Spleen (tissue), 11 donors: ENCODE results near the gene PSMB1. TPM values are rescaled to one million over a fixed set of nuclear protein-coding genes. Genes with fewer than 3 reads are reported as not detected.

Experiments
- DNase-seq: peaks from one replicate; pipeline ENCODE4 v3.0.0-alpha.2; 2020
- H3K27ac ChIP-seq, 8 donors: fragments of 200-600 bp; sonication (generic) in 7 of 8; 1 replicate in 4 of 8; 2 replicates in 4 of 8; pipeline versions ENCODE4 v1.5.0 to v1.8.0; 2016 to 2021; ENCODE audit warnings: inconsistent platforms in 4 of 8, mild to moderate bottlenecking in 4 of 8, moderate library complexity in 1 of 8
- H3K27me3 ChIP-seq, 7 donors: fragments of 200-600 bp; sonication (generic) in 6 of 7; replicated peaks in 1 of 7; 1 replicate in 4 of 7; 2 replicates in 3 of 7; pipeline versions ENCODE4 v1.5.0 to v1.8.0; 2016 to 2021; ENCODE audit warnings: inconsistent platforms in 3 of 7, mild to moderate bottlenecking in 1 of 7
- H3K36me3 ChIP-seq, 6 donors: fragments of 200-600 bp; sonication (generic) in 5 of 6; 1 replicate in 4 of 6; 2 replicates in 2 of 6; pipeline versions ENCODE4 v1.5.0 to v1.8.0; 2016 to 2021; ENCODE audit warnings: inconsistent platforms in 2 of 6
- H3K4me1 ChIP-seq, 6 donors: fragments of 200-600 bp; sonication (generic) in 5 of 6; 1 replicate in 3 of 6; 2 replicates in 3 of 6; pipeline versions ENCODE4 v1.5.0 to v1.8.0; 2016 to 2021; ENCODE audit warnings: inconsistent platforms in 3 of 6
- H3K4me3 ChIP-seq, 8 donors: fragments of 200-600 bp; sonication (generic) in 7 of 8; 1 replicate in 4 of 8; 2 replicates in 4 of 8; pipeline versions ENCODE4 v1.5.0 to v1.8.0; 2016 to 2021; ENCODE audit warnings: inconsistent platforms in 4 of 8, mild to moderate bottlenecking in 4 of 8, moderate library complexity in 2 of 8
- H3K9me3 ChIP-seq, 8 donors: fragments of 200-600 bp; sonication (generic) in 7 of 8; 1 replicate in 4 of 8; 2 replicates in 4 of 8; pipeline versions ENCODE4 v1.5.0 to v1.8.0; 2016 to 2021; ENCODE audit warnings: inconsistent platforms in 4 of 8
- POLR2A ChIP-seq, 3 donors: fragments of 450-650 bp; IDR thresholded peaks; one replicate each; pipeline ENCODE4 v1.5.1; 2017; ENCODE audit warnings: antibody characterized with exemption in 3 of 3, mild to moderate bottlenecking in 1 of 3
- POLR2AphosphoS5 ChIP-seq, 3 donors: sonication (generic); formaldehyde crosslinking; IDR thresholded peaks; one replicate each; pipeline ENCODE4 v1.5.1; 2017; ENCODE audit warnings: antibody characterized with exemption in 3 of 3
- WGBS, 5 donors: extraction: QIAGEN DNeasy Blood & Tissue Kit in 3 of 5; methylation state at CpG; one replicate each; pipeline versions ENCODE4 v1.1.5 to v1.1.7; 2013 to 2018; 5-methylcytosine and 5-hydroxymethylcytosine counted together
- intact Hi-C: fragments of 100-400 bp; cut with DNase I; formaldehyde crosslinking; loops from one replicate; pipeline ENCODE4 v1.15.0; 2023; ENCODE audit warnings: low total_unique reads
- polyA plus RNA-seq, 3 donors: library from polyadenylated mRNA; stranded (reverse); fragments of 200-250 nt; gene quantifications; one replicate each; pipeline ENCODE4 v1.2.1, GENCODE V29; 2013
- total RNA-seq, 7 donors: library from RNA; depleted of rRNA in 3 of 7; stranded (reverse); fragments of >200 nt in 3 of 7; fragmentation: NEBNext Ultra II Directional in 4 of 7; extraction: Animal tissue kit (Norgen Biotek cat#: 25700) in 4 of 7; gene quantifications; one replicate each; pipeline versions ENCODE4 v1.1.0 to v1.2.1, GENCODE V29; 2016 to 2021
- TF ChIP-seq, protein P1 (sequence below), 11 experiments: fragments of 200-600 bp in 7 of 11; fragments of 450-650 bp in 4 of 11; sonication (generic) in 4 of 11; IDR thresholded peaks in 8 of 11; conservative IDR thresholded peaks in 3 of 11; 1 replicate in 7 of 11; 2 replicates in 4 of 11; pipeline versions ENCODE4 v1.4.0 to v1.8.0; 2016 to 2021; ENCODE audit warnings: antibody characterized with exemption in 11 of 11, inconsistent platforms in 4 of 11, mild to moderate bottlenecking in 1 of 11
- donor health status: healthy with polysubstance abuse.
- donor health status: DM: no; HTN: no; CAD: no; lungs with moderate emphysema.
- donor health status: DM: no; HTN: no; CAD: no.
- donor health status: Bipolar disorder and iron deficiency.
- donor health status: healthy.
- donor health status: DM: no; HTN: no; CAD: no.
- donor health status: DM: yes; HTN: yes; CAD: no.

The PSMB1 gene
- total and polyA plus RNA-seq, 10 donors: 98.8 to 257 (median 131) TPM

DNA sequence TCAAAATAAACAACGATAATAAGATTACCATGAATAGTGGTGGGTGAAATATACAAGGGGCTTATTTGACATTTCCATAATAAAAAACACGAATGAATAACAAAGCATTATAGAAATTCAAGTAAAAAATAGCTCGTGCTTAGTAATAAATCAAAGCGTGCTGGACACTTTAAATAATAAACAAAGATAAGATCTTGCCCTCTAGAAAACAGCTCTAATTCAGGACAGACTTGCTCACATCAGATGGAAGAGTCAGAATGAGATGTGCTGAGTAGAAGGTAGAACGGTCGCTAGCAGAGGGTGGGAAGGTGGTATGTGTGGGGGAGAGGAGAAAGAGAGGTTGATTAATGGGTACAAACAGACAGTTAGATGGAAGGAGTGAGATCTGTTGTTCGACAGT lies 27.3 kb downstream of the PSMB1 start:
- WGBS, 5 donors: 78 to 86% (median 82%) methylated on average over 7 of the region's 7 CpGs
- no peak overlapping the region for H3K4me3 ChIP-seq
- TF ChIP-seq POLR2A (IDR thresholded peaks at IDR 0.05) (no peak), POLR2AphosphoS5 (IDR thresholded peaks at IDR 0.05) (no peak)
- TF ChIP-seq, protein P1, sequence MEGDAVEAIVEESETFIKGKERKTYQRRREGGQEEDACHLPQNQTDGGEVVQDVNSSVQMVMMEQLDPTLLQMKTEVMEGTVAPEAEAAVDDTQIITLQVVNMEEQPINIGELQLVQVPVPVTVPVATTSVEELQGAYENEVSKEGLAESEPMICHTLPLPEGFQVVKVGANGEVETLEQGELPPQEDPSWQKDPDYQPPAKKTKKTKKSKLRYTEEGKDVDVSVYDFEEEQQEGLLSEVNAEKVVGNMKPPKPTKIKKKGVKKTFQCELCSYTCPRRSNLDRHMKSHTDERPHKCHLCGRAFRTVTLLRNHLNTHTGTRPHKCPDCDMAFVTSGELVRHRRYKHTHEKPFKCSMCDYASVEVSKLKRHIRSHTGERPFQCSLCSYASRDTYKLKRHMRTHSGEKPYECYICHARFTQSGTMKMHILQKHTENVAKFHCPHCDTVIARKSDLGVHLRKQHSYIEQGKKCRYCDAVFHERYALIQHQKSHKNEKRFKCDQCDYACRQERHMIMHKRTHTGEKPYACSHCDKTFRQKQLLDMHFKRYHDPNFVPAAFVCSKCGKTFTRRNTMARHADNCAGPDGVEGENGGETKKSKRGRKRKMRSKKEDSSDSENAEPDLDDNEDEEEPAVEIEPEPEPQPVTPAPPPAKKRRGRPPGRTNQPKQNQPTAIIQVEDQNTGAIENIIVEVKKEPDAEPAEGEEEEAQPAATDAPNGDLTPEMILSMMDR (IDR thresholded peaks at IDR 0.05 in 8 of 11, conservative IDR thresholded peaks at IDR 0.05 in 3 of 11): no peak
- H3K4me1 ChIP-seq: peaks cover 0 to 11% (median 7%) of the 10 kb centered on the region in 6 donors
- no peaks in the 10 kb centered on the region for H3K27me3 ChIP-seq
- intact Hi-C loops: loop anchor here (10.0 kb wide), 1 partner anchor 1631 kb away; no protein-coding TSS in a partner anchor
- no peak overlapping the region for H3K27ac ChIP-seq
- no peaks in the 10 kb centered on the region for H3K36me3 ChIP-seq
- DNase-seq: no peak
- peaks cover 0 to 3% (median 0%) of the 10 kb centered on the region in 8 donors for H3K9me3 ChIP-seq

DNA sequence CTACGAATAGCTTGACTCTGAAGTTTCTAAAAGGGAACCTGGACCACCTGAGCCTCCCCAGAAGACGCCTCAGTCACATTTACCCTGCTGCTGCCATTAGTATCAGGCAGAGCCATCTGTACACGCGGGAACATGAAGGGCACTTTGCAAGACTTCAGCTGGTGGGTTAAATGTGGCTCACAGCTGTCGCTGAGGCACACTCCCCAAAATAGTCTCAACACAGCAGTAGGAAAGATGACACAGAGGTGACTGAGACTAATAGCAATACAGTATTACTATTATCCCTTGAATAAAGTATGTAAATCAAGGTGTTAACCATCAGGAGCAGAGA lies 29.0 kb downstream of the PSMB1 start:
- no peak for DNase-seq
- 75 to 85% (median 80%) methylated on average over 5 of the region's 5 CpGs for WGBS, 5 donors
- intact Hi-C loops: loop anchor here (10.0 kb wide), 1 partner anchor 1629 kb away; no protein-coding TSS in a partner anchor

DNA sequence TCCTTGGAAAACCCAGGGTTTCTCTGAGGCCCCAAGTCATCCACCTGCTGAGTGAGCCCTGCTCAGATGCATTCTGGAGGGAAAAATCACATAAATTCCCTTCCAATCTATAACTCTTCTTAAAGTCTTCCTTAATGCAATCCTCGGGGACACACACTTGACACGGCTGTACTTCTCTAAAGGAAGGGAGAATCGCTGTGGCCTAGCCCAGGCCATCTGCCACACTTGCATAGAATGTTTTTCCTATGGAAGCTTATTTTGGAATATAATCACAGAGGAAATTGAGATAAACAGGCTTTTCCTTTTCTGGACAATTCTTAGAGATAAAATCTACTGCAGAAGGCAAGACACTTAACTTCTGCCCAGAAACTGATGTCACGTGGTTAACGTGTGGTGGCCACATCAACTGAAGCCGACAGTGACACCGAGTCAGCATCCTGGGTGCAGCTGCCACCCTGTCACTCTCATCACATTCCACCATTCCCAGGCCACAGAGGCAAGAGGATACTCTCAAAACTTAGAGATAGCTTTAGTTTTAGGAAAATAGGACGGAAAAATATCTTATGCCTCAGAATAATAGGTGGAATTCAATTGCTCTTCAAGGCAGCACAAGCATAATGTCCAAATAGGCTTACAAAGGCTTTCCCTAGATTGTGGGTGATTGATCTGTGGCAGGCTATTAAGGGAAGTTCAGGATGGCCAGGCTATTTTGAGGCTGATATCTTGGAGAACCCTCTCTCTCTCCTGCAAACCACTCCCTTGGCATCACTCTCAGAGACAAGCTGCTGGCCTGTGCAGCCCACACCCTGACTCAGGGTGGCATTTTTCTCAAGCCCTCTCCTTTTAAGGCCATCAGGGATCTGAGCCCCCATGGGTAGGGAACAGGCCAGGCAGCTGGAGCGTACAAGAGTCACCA lies 29.6 kb downstream of the PSMB1 start:
- TF ChIP-seq, protein P1 (IDR thresholded peaks at IDR 0.05 in 8 of 11, conservative IDR thresholded peaks at IDR 0.05 in 3 of 11): no peak
- TF ChIP-seq POLR2AphosphoS5 (IDR thresholded peaks at IDR 0.05): no peak
- no peak for TF ChIP-seq POLR2A (IDR thresholded peaks at IDR 0.05)
- Histone ChIP-seq H3K36me3 (no peaks in the 10 kb centered on the region), H3K4me3 (no peak overlapping the region), H3K9me3 (peaks cover 0 to 3% (median 0%) of the 10 kb centered on the region in 8 donors), H3K4me1 (peaks cover 0 to 11% (median 7%) of the 10 kb centered on the region in 6 donors), H3K27me3 (peaks cover 0 to 1% (median 0%) of the 10 kb centered on the region in 7 donors), H3K27ac (no peak overlapping the region)
- WGBS, 5 donors: 39 to 54% (median 42%) methylated on average over 9 of the region's 9 CpGs
- no peak for DNase-seq
- intact Hi-C loops: loop anchor here (10.0 kb wide), 1 partner anchor 1629 kb away; no protein-coding TSS in a partner anchor

More for the DNA sequence above, 29.0 kb downstream of the PSMB1 start:
- TF ChIP-seq POLR2A (IDR thresholded peaks at IDR 0.05): no peak
- no peak for TF ChIP-seq POLR2AphosphoS5 (IDR thresholded peaks at IDR 0.05)
- TF ChIP-seq, protein P1 (IDR thresholded peaks at IDR 0.05 in 8 of 11, conservative IDR thresholded peaks at IDR 0.05 in 3 of 11): no peak
- Histone ChIP-seq H3K27ac (no peak overlapping the region), H3K9me3 (peaks cover 0 to 3% (median 0%) of the 10 kb centered on the region in 8 donors), H3K4me1 (peaks cover 0 to 11% (median 7%) of the 10 kb centered on the region in 6 donors), H3K36me3 (no peaks in the 10 kb centered on the region), H3K27me3 (no peaks in the 10 kb centered on the region), H3K4me3 (no peak overlapping the region)
